GM12878 (cell line): ENCODE data around the gene NCOA6. TPM values are rescaled to one million over a fixed set of nuclear protein-coding genes. Genes with fewer than 3 reads are reported as not detected.

Experiments
- BHLHE40 ChIP-seq, 2 experiments: fragments of 450-650 bp in 1 of 2; IDR thresholded peaks; 2 replicates each; pipeline ENCODE4 v1.6.1; 2011 to 2017; ENCODE audit warnings: low read depth in 2 of 2, borderline replicate concordance in 1 of 2, improper control_type of control experiment in 1 of 2, low read length in 1 of 2, mild to moderate bottlenecking in 1 of 2
- EP300 ChIP-seq, 2 experiments: fragments of 150-350 bp in 1 of 2; IDR thresholded peaks; 2 replicates each; pipeline ENCODE4 v1.6.1; 2011 to 2012; ENCODE audit warnings: low read depth in 2 of 2, low read length in 2 of 2, borderline replicate concordance in 1 of 2, improper control_type of control experiment in 1 of 2, inconsistent platforms in 1 of 2; ENCODE audit not compliant: control insufficient read depth in 1 of 2
- FOXM1 ChIP-seq: IDR thresholded peaks from 2 replicates; pipeline ENCODE4 v1.6.1; 2012; ENCODE audit warnings: low read depth, mild to moderate bottlenecking, inconsistent platforms, low read length, moderate library complexity
- IKZF1 ChIP-seq: fragments of 450-650 bp; conservative IDR thresholded peaks from 2 replicates; pipeline ENCODE4 v1.6.1; 2017; ENCODE audit warnings: antibody characterized with exemption, mild to moderate bottlenecking
- IKZF2 ChIP-seq, 2 experiments: fragments of 450-650 bp; IDR thresholded peaks; 2 replicates each; pipeline ENCODE4 v1.6.1; 2017; ENCODE audit warnings: mild to moderate bottlenecking in 2 of 2, moderate library complexity in 2 of 2
- JUND ChIP-seq: IDR thresholded peaks from 2 replicates; pipeline ENCODE4 v1.6.1; 2012; ENCODE audit warnings: low read depth, mild to moderate bottlenecking, low read length, improper control_type of control experiment, moderate library complexity
- MEF2B ChIP-seq: fragments of 450-650 bp; IDR thresholded peaks from 2 replicates; pipeline ENCODE4 v1.6.1; 2018; ENCODE audit warnings: mild to moderate bottlenecking, moderate library complexity; ENCODE audit not compliant: partially characterized antibody, poor library complexity, severe bottlenecking
- MTA2 ChIP-seq: fragments of 450-650 bp; IDR thresholded peaks from 2 replicates; pipeline ENCODE4 v1.6.1; 2016; ENCODE audit warnings: low read depth, mild to moderate bottlenecking, moderate library complexity
- MTA3 ChIP-seq: IDR thresholded peaks from 2 replicates; pipeline ENCODE4 v1.6.1; 2012; ENCODE audit warnings: low read length, inconsistent platforms, borderline replicate concordance
- RUNX3 ChIP-seq: IDR thresholded peaks from 2 replicates; pipeline ENCODE4 v1.6.1; 2012; ENCODE audit warnings: low read length, inconsistent platforms
- TBL1XR1 ChIP-seq: IDR thresholded peaks from 2 replicates; pipeline ENCODE4 v1.6.1; 2012; ENCODE audit warnings: low read depth, low read length, improper control_type of control experiment
- ZNF217 ChIP-seq: fragments of 450-650 bp; IDR thresholded peaks from 2 replicates; pipeline ENCODE4 v1.6.1; 2017; ENCODE audit warnings: antibody characterized with exemption, mild to moderate bottlenecking
- polyA plus RNA-seq, 11 experiments: library from polyadenylated mRNA; depleted of rRNA in 4 of 11; unstranded in 6 of 11; stranded (reverse) in 5 of 11; fragments of >200 nt; fragmentation: Nextera tagmentation in 4 of 11; fragmentation: Illumina TruSeq in 1 of 11; extraction: Ambion mirVana in 4 of 11; extraction: Trizol in 1 of 11; gene quantifications; 1 replicate in 1 of 11; 2 replicates in 10 of 11; pipeline versions ENCODE4 v1.2.1 to v1.2.3, GENCODE V29; 2011 to 2016; ENCODE audit warnings: inconsistent platforms in 2 of 11, missing spikeins in 2 of 11, low read depth in 1 of 11
- total RNA-seq, 4 experiments: library from RNA; depleted of rRNA in 3 of 4; stranded (reverse); fragments of >200 nt in 3 of 4; fragmentation: Illumina TruSeq in 1 of 4; extraction: Trizol in 1 of 4; gene quantifications; 2 replicates each; pipeline versions ENCODE4 v1.2.1 to v1.2.3, GENCODE V29; 2013 to 2021
- TF ChIP-seq, protein P1 (sequence below): fragments of 450-650 bp; IDR thresholded peaks from 2 replicates; pipeline ENCODE4 v1.6.1; 2016; ENCODE audit warnings: mild to moderate bottlenecking
- TF ChIP-seq, protein P2 (sequence below): fragments of 450-650 bp; IDR thresholded peaks from 2 replicates; pipeline ENCODE4 v1.6.1; 2016; ENCODE audit warnings: mild to moderate bottlenecking
- TF ChIP-seq, protein P3 (sequence below): fragments of 450-650 bp; IDR thresholded peaks from 2 replicates; pipeline ENCODE4 v1.6.1; 2017; ENCODE audit warnings: low read depth, mild to moderate bottlenecking, moderate library complexity

The NCOA6 gene
- total and polyA plus RNA-seq, 10 of the 15 experiments (the other 5 are each of a cell fraction or from before 2014, with no cell fraction given) = 6.1 to 20.6 (median 12.6) TPM

DNA sequence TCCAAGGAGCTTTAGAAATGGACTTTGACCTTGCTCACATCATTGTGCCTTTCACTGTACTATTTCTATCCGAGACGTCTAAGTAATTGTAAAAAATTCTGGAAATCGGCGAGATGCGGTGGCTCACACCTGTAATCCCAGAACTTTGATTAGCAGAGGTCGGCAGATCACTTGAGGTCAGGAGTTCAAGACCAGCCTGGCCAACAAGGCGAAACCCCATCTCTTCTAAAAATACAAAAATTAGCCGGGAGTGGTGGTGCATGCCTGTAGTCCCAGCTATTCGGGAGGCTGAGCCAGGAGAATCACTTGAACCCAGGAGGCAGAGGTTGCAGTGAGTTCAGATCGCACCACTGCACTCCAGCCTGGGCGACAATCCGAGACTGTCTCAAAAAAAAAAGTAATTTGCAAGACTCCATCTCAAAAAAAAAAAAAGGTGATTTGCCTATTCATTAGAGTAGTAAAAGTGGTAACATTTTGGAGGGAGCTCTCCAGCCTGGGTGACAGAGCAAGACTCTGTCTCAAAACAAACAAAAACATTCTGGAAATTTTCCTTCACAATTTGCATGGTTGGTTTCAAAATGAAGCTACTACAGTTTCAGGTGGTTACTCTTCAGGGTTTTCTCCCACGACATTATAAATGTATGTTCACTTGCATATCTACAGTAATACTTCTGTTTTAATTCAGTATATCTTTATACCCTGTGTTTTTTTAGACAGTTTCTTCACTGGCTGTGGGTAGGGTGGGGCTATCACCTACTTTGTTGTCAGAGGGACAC is 106.0 kb downstream of the NCOA6 start (continued):
- TF ChIP-seq FOXM1 (peak; percentile 81), JUND (peak; percentile 73), ZNF217 (peak; percentile 88; the same call in 1 of the 2 replicates), IKZF2 (IDR thresholded peaks at IDR 0.05) (peak; percentile 96), IKZF1 (peak; percentile 76), RUNX3 (peak; percentile 83), MTA3 (peak; percentile 81), MTA2 (peak; percentile 83), BHLHE40 (IDR thresholded peaks at IDR 0.05; ENCODE audit: borderline replicate concordance in 1 of 2, low read depth in 2 of 2, low read length in 1 of 2) (0 out of 4 replicates have a peak, but pooled peaks of 1 of the 2 experiments have one; percentile 17), MEF2B (peak; percentile 62), TBL1XR1 (0 out of 2 replicates have a peak, but pooled peaks have one; percentile 80), EP300 (IDR thresholded peaks at IDR 0.05; ENCODE audit: borderline replicate concordance in 1 of 2, control insufficient read depth in 1 of 2, low read depth in 2 of 2, low read length in 2 of 2) (peak; percentile 74 to 75)
- TF ChIP-seq, protein P1, sequence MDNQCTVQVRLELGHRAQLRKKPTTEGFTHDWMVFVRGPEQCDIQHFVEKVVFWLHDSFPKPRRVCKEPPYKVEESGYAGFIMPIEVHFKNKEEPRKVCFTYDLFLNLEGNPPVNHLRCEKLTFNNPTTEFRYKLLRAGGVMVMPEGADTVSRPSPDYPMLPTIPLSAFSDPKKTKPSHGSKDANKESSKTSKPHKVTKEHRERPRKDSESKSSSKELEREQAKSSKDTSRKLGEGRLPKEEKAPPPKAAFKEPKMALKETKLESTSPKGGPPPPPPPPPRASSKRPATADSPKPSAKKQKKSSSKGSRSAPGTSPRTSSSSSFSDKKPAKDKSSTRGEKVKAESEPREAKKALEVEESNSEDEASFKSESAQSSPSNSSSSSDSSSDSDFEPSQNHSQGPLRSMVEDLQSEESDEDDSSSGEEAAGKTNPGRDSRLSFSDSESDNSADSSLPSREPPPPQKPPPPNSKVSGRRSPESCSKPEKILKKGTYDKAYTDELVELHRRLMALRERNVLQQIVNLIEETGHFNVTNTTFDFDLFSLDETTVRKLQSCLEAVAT = peak; percentile 67; the same call in 1 of the 2 replicates
- TF ChIP-seq, protein P2, sequence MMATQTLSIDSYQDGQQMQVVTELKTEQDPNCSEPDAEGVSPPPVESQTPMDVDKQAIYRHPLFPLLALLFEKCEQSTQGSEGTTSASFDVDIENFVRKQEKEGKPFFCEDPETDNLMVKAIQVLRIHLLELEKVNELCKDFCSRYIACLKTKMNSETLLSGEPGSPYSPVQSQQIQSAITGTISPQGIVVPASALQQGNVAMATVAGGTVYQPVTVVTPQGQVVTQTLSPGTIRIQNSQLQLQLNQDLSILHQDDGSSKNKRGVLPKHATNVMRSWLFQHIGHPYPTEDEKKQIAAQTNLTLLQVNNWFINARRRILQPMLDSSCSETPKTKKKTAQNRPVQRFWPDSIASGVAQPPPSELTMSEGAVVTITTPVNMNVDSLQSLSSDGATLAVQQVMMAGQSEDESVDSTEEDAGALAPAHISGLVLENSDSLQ = peak; percentile 41; the same call in 1 of the 2 replicates
- TF ChIP-seq, protein P3, sequence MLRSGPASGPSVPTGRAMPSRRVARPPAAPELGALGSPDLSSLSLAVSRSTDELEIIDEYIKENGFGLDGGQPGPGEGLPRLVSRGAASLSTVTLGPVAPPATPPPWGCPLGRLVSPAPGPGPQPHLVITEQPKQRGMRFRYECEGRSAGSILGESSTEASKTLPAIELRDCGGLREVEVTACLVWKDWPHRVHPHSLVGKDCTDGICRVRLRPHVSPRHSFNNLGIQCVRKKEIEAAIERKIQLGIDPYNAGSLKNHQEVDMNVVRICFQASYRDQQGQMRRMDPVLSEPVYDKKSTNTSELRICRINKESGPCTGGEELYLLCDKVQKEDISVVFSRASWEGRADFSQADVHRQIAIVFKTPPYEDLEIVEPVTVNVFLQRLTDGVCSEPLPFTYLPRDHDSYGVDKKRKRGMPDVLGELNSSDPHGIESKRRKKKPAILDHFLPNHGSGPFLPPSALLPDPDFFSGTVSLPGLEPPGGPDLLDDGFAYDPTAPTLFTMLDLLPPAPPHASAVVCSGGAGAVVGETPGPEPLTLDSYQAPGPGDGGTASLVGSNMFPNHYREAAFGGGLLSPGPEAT = peak; percentile 95
